Panc1 (cell line): ENCODE measurements around the gene KAT2A. TPM values are rescaled to one million over a fixed set of nuclear protein-coding genes. Genes with fewer than 3 reads are reported as not detected.

ENCODE experiments used
- ATAC-seq: fragments of 200-7000 bp; cut with Tn5 transposase; 2 replicates; pipeline ENCODE4 v1.9.1; 2020; ENCODE audit warnings: mild to moderate bottlenecking, moderate library complexity
- BruUV-seq: library from RNA; stranded (reverse); fragments of 400-500 nt; replicated peaks from 2 replicates; lab custom pipeline; 2021; lab: Mats Ljungman, UMichigan
- CTCF ChIA-PET: fragments of 300-600 bp; sonication (Branson Sonifier 250); formaldehyde crosslinking; loops from one replicate; lab custom pipeline; 2022; ENCODE audit warnings: antibody characterized with exemption; lab: Charles Lee
- POLR2A ChIA-PET: fragments of 300-600 bp; sonication (Branson Sonifier 250); formaldehyde crosslinking; loops from one replicate; lab custom pipeline; 2022; ENCODE audit warnings: antibody characterized with exemption; lab: Charles Lee
- DNase-seq: peaks from one replicate; pipeline ENCODE4 v3.0.0-alpha.2; 2010; ENCODE audit warnings: low read depth, low spot score
- H3K27ac ChIP-seq: 2 replicates; pipeline ENCODE4 v1.5.1; 2011; ENCODE audit warnings: mild to moderate bottlenecking, low read length, inconsistent platforms
- H3K27me3 ChIP-seq: fragments of 200-500 bp; sonication (Bioruptor generic); 2 replicates; pipeline ENCODE4 v1.6.0; 2014; ENCODE audit warnings: low read length, inconsistent platforms; ENCODE audit not compliant: control insufficient read depth, insufficient read depth
- H3K36me3 ChIP-seq: fragments of 200-500 bp; sonication (Bioruptor generic); 2 replicates; pipeline ENCODE4 v1.5.1; 2014; ENCODE audit warnings: inconsistent platforms, mild to moderate bottlenecking, low read length, moderate library complexity; ENCODE audit not compliant: control insufficient read depth, insufficient read depth
- H3K4me1 ChIP-seq: 2 replicates; pipeline ENCODE4 v1.5.1; 2011; ENCODE audit warnings: inconsistent platforms, mild to moderate bottlenecking, low read length, moderate library complexity; ENCODE audit not compliant: control insufficient read depth, insufficient read depth
- H3K4me3 ChIP-seq, 2 experiments: 2 replicates each; pipeline ENCODE4 v1.5.1; 2011 to 2012; ENCODE audit warnings: low read depth in 2 of 2, low read length in 2 of 2, mild to moderate bottlenecking in 2 of 2, inconsistent platforms in 1 of 2, moderate library complexity in 1 of 2
- H3K9me3 ChIP-seq: fragments of 200-500 bp; sonication (Bioruptor generic); 2 replicates; pipeline ENCODE4 v1.5.1; 2014; ENCODE audit warnings: low read depth, mild to moderate bottlenecking, inconsistent platforms, low read length, moderate library complexity; ENCODE audit not compliant: control insufficient read depth, insufficient read depth
- POLR2AphosphoS5 ChIP-seq: IDR thresholded peaks from 2 replicates; pipeline ENCODE4 v1.6.1; 2012; ENCODE audit warnings: mild to moderate bottlenecking, low read depth, low read length, moderate library complexity
- REST ChIP-seq, 2 experiments: IDR thresholded peaks; 2 replicates each; pipeline ENCODE4 v1.6.1; 2011 to 2012; ENCODE audit warnings: low read depth in 2 of 2, control low read depth in 1 of 2, low read length in 1 of 2, mild to moderate bottlenecking in 1 of 2, moderate library complexity in 1 of 2; ENCODE audit not compliant: insufficient read depth in 1 of 2
- SIN3A ChIP-seq: IDR thresholded peaks from 2 replicates; pipeline ENCODE4 v1.6.1; 2012; ENCODE audit warnings: low read depth, mild to moderate bottlenecking, low read length, moderate library complexity, borderline replicate concordance; ENCODE audit not compliant: insufficient read depth
- TCF7L2 ChIP-seq: IDR thresholded peaks from 2 replicates; pipeline ENCODE4 v1.6.1; 2011; ENCODE audit warnings: mild to moderate bottlenecking, low read depth, low read length, inconsistent platforms
- in situ Hi-C: cut with HindIII; loops from 2 replicates; pipeline ENCODE4 v1.10.0; 2016; ENCODE audit warnings: low sequenced_read_pairs, low pct_unique_long_range_greater_than_20kb
- intact Hi-C: fragments of 100-400 bp; cut with micrococcal nuclease; formaldehyde crosslinking; loops from one replicate; pipeline ENCODE4 v1.10.0; 2022; ENCODE audit not compliant: unreplicated experiment
- total RNA-seq: library from RNA; stranded (reverse); gene quantifications from one replicate; pipeline ENCODE4 v1.2.1, GENCODE V29; 2021; ENCODE audit not compliant: unreplicated experiment
- TF ChIP-seq, protein P1 (sequence below): fragments of 450-650 bp; IDR thresholded peaks from 2 replicates; pipeline ENCODE4 v1.5.1; 2017; ENCODE audit warnings: mild to moderate bottlenecking

Gene KAT2A
- total RNA-seq, 1 experiment from 2014 or later = 67.0 TPM

DNA sequence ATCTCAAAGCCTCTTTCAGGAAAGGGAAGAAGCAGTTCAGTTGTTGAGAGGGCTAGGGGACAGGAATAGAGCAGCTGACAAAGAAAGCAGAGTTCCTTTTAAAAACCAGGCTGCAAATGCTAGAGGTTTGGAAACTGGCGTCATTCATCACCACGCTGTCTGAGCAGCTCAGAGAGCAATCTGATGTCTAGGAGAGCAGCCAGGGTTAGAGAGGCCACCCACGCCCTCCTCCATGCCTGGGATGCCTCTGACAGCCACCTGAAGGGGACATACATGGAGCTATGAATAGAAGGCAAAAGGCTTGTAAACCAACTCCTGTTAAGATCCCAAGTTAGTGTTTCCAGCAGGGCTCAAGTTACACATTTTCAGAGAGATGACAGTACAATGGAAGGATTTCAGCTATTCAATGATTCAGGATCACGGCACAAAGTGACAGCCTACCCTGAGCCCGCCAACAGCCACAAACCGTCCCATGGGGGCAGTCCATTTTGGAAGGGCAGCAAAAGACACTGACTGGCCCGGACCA lies 21.3 kb upstream of the KAT2A start:
- no TSS peak for BruUV-seq
- in situ Hi-C loops (no loop called here), intact Hi-C loops (no loop called here)
- Histone ChIP-seq H3K4me1 (no peaks in the 10 kb centered on the region), H3K4me3 (no peak overlapping the region), H3K36me3 (no peaks in the 10 kb centered on the region), H3K9me3 (no peaks in the 10 kb centered on the region), H3K27ac (no peak overlapping the region), H3K27me3 (no peaks in the 10 kb centered on the region)
- no peak for TF ChIP-seq POLR2AphosphoS5
- no peak for TF ChIP-seq TCF7L2
- TF ChIP-seq, protein P1, sequence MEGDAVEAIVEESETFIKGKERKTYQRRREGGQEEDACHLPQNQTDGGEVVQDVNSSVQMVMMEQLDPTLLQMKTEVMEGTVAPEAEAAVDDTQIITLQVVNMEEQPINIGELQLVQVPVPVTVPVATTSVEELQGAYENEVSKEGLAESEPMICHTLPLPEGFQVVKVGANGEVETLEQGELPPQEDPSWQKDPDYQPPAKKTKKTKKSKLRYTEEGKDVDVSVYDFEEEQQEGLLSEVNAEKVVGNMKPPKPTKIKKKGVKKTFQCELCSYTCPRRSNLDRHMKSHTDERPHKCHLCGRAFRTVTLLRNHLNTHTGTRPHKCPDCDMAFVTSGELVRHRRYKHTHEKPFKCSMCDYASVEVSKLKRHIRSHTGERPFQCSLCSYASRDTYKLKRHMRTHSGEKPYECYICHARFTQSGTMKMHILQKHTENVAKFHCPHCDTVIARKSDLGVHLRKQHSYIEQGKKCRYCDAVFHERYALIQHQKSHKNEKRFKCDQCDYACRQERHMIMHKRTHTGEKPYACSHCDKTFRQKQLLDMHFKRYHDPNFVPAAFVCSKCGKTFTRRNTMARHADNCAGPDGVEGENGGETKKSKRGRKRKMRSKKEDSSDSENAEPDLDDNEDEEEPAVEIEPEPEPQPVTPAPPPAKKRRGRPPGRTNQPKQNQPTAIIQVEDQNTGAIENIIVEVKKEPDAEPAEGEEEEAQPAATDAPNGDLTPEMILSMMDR = no peak
- TF ChIP-seq REST (IDR thresholded peaks at IDR 0.05; ENCODE audit: insufficient read depth in 1 of 2, low read depth in 2 of 2, low read length in 1 of 2) = no peak
- no peak for TF ChIP-seq SIN3A
- POLR2A ChIA-PET = no interaction called here
- no peak for ATAC-seq
- no peak for DNase-seq
- CTCF ChIA-PET = no interaction called here

DNA sequence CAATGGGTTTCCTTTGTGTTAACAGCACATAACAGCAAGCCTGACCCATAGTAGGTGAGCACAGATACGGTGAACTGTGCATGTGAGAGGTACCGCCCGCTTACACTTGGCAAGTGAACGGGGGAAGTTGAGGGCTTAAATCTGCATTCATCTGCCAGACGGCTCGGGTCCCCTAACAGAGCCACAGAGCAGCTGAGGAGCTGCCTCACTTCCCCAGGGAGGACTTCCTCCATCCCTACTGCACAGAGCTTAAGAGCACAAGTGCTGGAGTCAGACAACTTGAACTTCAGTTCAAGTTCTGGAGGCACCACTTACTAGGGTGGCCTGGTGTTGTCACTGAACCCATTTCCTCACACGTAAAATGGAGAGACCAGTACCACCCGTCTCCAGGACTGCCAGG lies 20.2 kb upstream of the KAT2A start:
- no peak for ATAC-seq

More for the DNA sequence above, 20.2 kb upstream of the KAT2A start:
- TF ChIP-seq, protein P1 = no peak
- TF ChIP-seq TCF7L2 (no peak), REST (IDR thresholded peaks at IDR 0.05; ENCODE audit: insufficient read depth in 1 of 2, low read depth in 2 of 2, low read length in 1 of 2) (no peak), SIN3A (no peak), POLR2AphosphoS5 (no peak)
- no peak for DNase-seq
- no peaks in the 10 kb centered on the region for H3K27me3 ChIP-seq
- no peak overlapping the region for H3K4me3 ChIP-seq
- H3K36me3 ChIP-seq = no peaks in the 10 kb centered on the region; the same call in 1 of the 2 replicates
- BruUV-seq = no TSS peak
- H3K9me3 ChIP-seq = no peaks in the 10 kb centered on the region
- ChIA-PET POLR2A (no interaction called here), CTCF (no interaction called here)
- intact Hi-C loops = no loop called here
- H3K27ac ChIP-seq = no peak overlapping the region
- in situ Hi-C loops = no loop called here
- peaks cover 3% of the 10 kb centered on the region for H3K4me1 ChIP-seq
